ENCODE data around the gene DGUOK.

The DGUOK gene

GRCh38 chr2:73894475-73894850, 32.2 kb upstream of the DGUOK start:
- TF ChIP-seq PKNOX1 (IDR thresholded peaks at IDR 0.05) (no peak), ELF4 (IDR thresholded peaks at IDR 0.05) (no peak), CTBP1 (IDR thresholded peaks at IDR 0.05; ENCODE audit: borderline replicate concordance) (no peak), ARNT (IDR thresholded peaks at IDR 0.05) (no peak), ZNF384 (IDR thresholded peaks at IDR 0.05) (no peak), FOXK2 (IDR thresholded peaks at IDR 0.05) (no peak), BHLHE40 (IDR thresholded peaks at IDR 0.05; ENCODE audit: borderline replicate concordance) (no peak), SUZ12 (IDR thresholded peaks at IDR 0.05) (no peak), L3MBTL2 (conservative IDR thresholded peaks at IDR 0.05) (no peak), LEF1 (IDR thresholded peaks at IDR 0.05; ENCODE audit: borderline replicate concordance) (no peak), FOXA1 (IDR thresholded peaks at IDR 0.05) (no peak), SP1 (IDR thresholded peaks at IDR 0.05) (no peak), TARDBP (IDR thresholded peaks at IDR 0.05) (no peak)
- DNase-seq (ENCODE audit: extremely low spot score) = no peak
- CTCF ChIA-PET = no interaction called here
- POLR2A ChIA-PET = no interaction called here

DNA sequence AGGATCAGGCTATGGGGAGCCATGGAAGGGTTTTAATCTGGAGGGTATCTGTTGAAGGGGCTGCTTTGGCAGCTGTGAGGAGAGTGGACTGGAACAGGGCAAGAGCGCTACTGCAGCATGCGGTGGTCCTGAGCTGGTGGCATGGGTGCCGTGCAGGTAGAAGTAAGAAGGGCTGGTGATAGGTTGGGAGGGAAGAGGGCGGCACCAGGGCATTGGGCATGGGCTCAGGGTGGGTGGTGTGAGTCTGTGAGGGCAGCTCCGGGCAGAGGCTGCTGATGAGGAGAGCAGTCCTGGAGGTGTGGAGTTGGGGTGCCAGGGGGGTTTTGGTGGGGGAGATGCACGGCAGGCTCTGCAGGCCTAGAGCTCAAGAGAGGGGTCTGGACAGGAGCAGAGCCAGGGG, 31.8 kb upstream of the DGUOK start:
- DNase-seq (ENCODE audit: extremely low spot score) = no peak
- TF ChIP-seq CTBP1 (IDR thresholded peaks at IDR 0.05; ENCODE audit: borderline replicate concordance) (no peak), PKNOX1 (IDR thresholded peaks at IDR 0.05) (no peak), LEF1 (IDR thresholded peaks at IDR 0.05; ENCODE audit: borderline replicate concordance) (no peak), SP1 (IDR thresholded peaks at IDR 0.05) (no peak), NFRKB (IDR thresholded peaks at IDR 0.05) (no peak), TARDBP (IDR thresholded peaks at IDR 0.05) (no peak), BHLHE40 (IDR thresholded peaks at IDR 0.05; ENCODE audit: borderline replicate concordance) (no peak), FOXA1 (IDR thresholded peaks at IDR 0.05) (no peak), FOXK2 (IDR thresholded peaks at IDR 0.05) (no peak), ARNT (IDR thresholded peaks at IDR 0.05) (no peak), FOXM1 (IDR thresholded peaks at IDR 0.05; ENCODE audit: borderline replicate concordance) (no peak), ZNF384 (IDR thresholded peaks at IDR 0.05) (no peak), L3MBTL2 (conservative IDR thresholded peaks at IDR 0.05) (no peak), HDGF (IDR thresholded peaks at IDR 0.05; ENCODE audit: borderline replicate concordance) (no peak), ELF4 (IDR thresholded peaks at IDR 0.05) (no peak), SUZ12 (IDR thresholded peaks at IDR 0.05) (no peak)
- POLR2A ChIA-PET = no interaction called here
- CTCF ChIA-PET = no interaction called here

- no peak for DNase-seq (ENCODE audit: extremely low spot score)
- ChIA-PET CTCF (no interaction called here), POLR2A (no interaction called here)
- TF ChIP-seq FOXA1 (IDR thresholded peaks at IDR 0.05) = no peak
- no peak for TF ChIP-seq L3MBTL2 (conservative IDR thresholded peaks at IDR 0.05)
- TF ChIP-seq PKNOX1 (IDR thresholded peaks at IDR 0.05) = no peak
- TF ChIP-seq FOXK2 (IDR thresholded peaks at IDR 0.05) = no peak
- no peak for TF ChIP-seq SP1 (IDR thresholded peaks at IDR 0.05)
- no peak for TF ChIP-seq ZNF384 (IDR thresholded peaks at IDR 0.05)
- TF ChIP-seq ARNT (IDR thresholded peaks at IDR 0.05) = no peak
- no peak for TF ChIP-seq FOXM1 (IDR thresholded peaks at IDR 0.05; ENCODE audit: borderline replicate concordance)
- TF ChIP-seq HDGF (IDR thresholded peaks at IDR 0.05; ENCODE audit: borderline replicate concordance) = no peak
Measured at GRCh38 chr2:73895473-73895872, 31.2 kb upstream of the DGUOK start.

- no peak for DNase-seq (ENCODE audit: extremely low spot score)
- no peak for TF ChIP-seq TARDBP (IDR thresholded peaks at IDR 0.05)
- no peak for TF ChIP-seq L3MBTL2 (conservative IDR thresholded peaks at IDR 0.05)
- no peak for TF ChIP-seq FOXK2 (IDR thresholded peaks at IDR 0.05)
- TF ChIP-seq SP1 (IDR thresholded peaks at IDR 0.05) = no peak
- no peak for TF ChIP-seq FOXA1 (IDR thresholded peaks at IDR 0.05)
- TF ChIP-seq BHLHE40 (IDR thresholded peaks at IDR 0.05; ENCODE audit: borderline replicate concordance) = no peak
- no peak for TF ChIP-seq HDGF (IDR thresholded peaks at IDR 0.05; ENCODE audit: borderline replicate concordance)
- no peak for TF ChIP-seq CTBP1 (IDR thresholded peaks at IDR 0.05; ENCODE audit: borderline replicate concordance)
- TF ChIP-seq PKNOX1 (IDR thresholded peaks at IDR 0.05) = no peak
- no peak for TF ChIP-seq LEF1 (IDR thresholded peaks at IDR 0.05; ENCODE audit: borderline replicate concordance)
- TF ChIP-seq ARNT (IDR thresholded peaks at IDR 0.05) = no peak
- TF ChIP-seq SUZ12 (IDR thresholded peaks at IDR 0.05) = no peak
- POLR2A ChIA-PET = no interaction called here
- CTCF ChIA-PET = no interaction called here
Measured at GRCh38 chr2:73896362-73897239, 30.1 kb upstream of the DGUOK start.

DNA sequence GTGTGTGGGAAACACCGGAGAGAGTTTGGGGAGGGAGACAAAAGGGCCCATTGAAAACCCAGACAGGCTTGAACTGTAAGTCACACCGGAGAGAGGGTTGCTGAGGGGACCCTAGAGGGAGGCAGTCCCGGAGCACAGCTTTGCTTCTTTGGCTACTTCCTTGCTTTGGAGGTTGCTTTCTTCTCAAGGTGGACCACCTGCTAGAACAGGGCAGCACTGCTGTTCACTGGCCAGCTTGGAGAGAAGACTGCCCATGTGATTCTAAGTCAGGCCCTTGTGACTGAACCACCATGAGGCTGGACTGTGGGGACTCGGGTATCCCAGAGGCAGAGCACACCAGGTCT, 29.5 kb upstream of the DGUOK start:
- CTCF ChIA-PET = no interaction called here
- POLR2A ChIA-PET = no interaction called here
- DNase-seq (ENCODE audit: extremely low spot score) = no peak
- TF ChIP-seq SP1 (IDR thresholded peaks at IDR 0.05) (no peak), ELF4 (IDR thresholded peaks at IDR 0.05) (no peak), CTBP1 (IDR thresholded peaks at IDR 0.05; ENCODE audit: borderline replicate concordance) (no peak), L3MBTL2 (conservative IDR thresholded peaks at IDR 0.05) (no peak), TARDBP (IDR thresholded peaks at IDR 0.05) (no peak), SUZ12 (IDR thresholded peaks at IDR 0.05) (no peak), PKNOX1 (IDR thresholded peaks at IDR 0.05) (no peak), ARNT (IDR thresholded peaks at IDR 0.05) (no peak), NFRKB (IDR thresholded peaks at IDR 0.05) (no peak), FOXM1 (IDR thresholded peaks at IDR 0.05; ENCODE audit: borderline replicate concordance) (no peak), LEF1 (IDR thresholded peaks at IDR 0.05; ENCODE audit: borderline replicate concordance) (no peak), FOXK2 (IDR thresholded peaks at IDR 0.05) (no peak), BHLHE40 (IDR thresholded peaks at IDR 0.05; ENCODE audit: borderline replicate concordance) (no peak), ZNF384 (IDR thresholded peaks at IDR 0.05) (no peak), HDGF (IDR thresholded peaks at IDR 0.05; ENCODE audit: borderline replicate concordance) (no peak)
